IMR-90 (cell line): ENCODE results near the gene ZCCHC14. TPM values are rescaled to one million over a fixed set of nuclear protein-coding genes. Genes with fewer than 3 reads are reported as not detected.

Experiments
- ATAC-seq: fragments of 200-7000 bp; cut with Tn5 transposase; 2 replicates; pipeline ENCODE4 v1.9.1; 2020; ENCODE audit warnings: low read depth, mild to moderate bottlenecking, moderate library complexity
- BruUV-seq: library from RNA; stranded (reverse); fragments of 400-500 nt; replicated peaks from 2 replicates; lab custom pipeline; 2021; lab: Mats Ljungman, UMichigan
- CTCF ChIA-PET: fragments of 300-600 bp; formaldehyde crosslinking; extraction: SDS; loops from one replicate; lab custom pipeline; 2021; ENCODE audit warnings: antibody characterized with exemption; lab: Yijun Ruan, JAX
- POLR2A ChIA-PET: fragments of 300-600 bp; sonication (Branson Sonifier 250); formaldehyde crosslinking; loops from one replicate; lab custom pipeline; 2022; ENCODE audit warnings: antibody characterized with exemption; ENCODE audit not compliant: unreplicated experiment; lab: Charles Lee
- DNase-seq: peaks from one replicate; pipeline ENCODE4 v3.0.0; 2013
- H2AFZ ChIP-seq: replicated peaks from 2 replicates; pipeline ENCODE3; 2013; ENCODE audit warnings: low read length, mild to moderate bottlenecking; ENCODE audit not compliant: poor library complexity
- H2AK5ac ChIP-seq: 2 replicates; pipeline ENCODE4 v1.6.1; 2013; ENCODE audit warnings: low read depth, low read length, inconsistent platforms
- H2AK9ac ChIP-seq: replicated peaks from 2 replicates; pipeline ENCODE3; 2013; ENCODE audit warnings: mild to moderate bottlenecking, low read depth, low read length, moderate library complexity; ENCODE audit not compliant: poor library complexity
- H2BK120ac ChIP-seq: 2 replicates; pipeline ENCODE4 v1.6.1; 2013; ENCODE audit warnings: low read depth, low read length, inconsistent platforms
- H2BK15ac ChIP-seq: 3 replicates; pipeline ENCODE4 v1.6.1; 2013; ENCODE audit warnings: low read depth, low read length, inconsistent platforms
- H2BK20ac ChIP-seq: 2 replicates; pipeline ENCODE4 v1.6.1; 2013; ENCODE audit warnings: low read depth, mild to moderate bottlenecking, inconsistent platforms, low read length, moderate library complexity
- H2BK5ac ChIP-seq: 2 replicates; pipeline ENCODE4 v1.6.1; 2013; ENCODE audit warnings: mild to moderate bottlenecking, low read depth, low read length, inconsistent platforms; ENCODE audit not compliant: poor library complexity, severe bottlenecking
- H3K14ac ChIP-seq: replicated peaks from 2 replicates; pipeline ENCODE4 v1.6.1; 2013; ENCODE audit warnings: low read depth, low read length, inconsistent platforms
- H3K18ac ChIP-seq: 2 replicates; pipeline ENCODE4 v1.6.1; 2013; ENCODE audit warnings: low read depth, low read length, control low read depth
- H3K23ac ChIP-seq: 2 replicates; pipeline ENCODE4 v1.6.1; 2013; ENCODE audit warnings: low read depth, low read length, inconsistent platforms
- H3K27ac ChIP-seq: 2 replicates; pipeline ENCODE4 v1.5.1; 2013; ENCODE audit warnings: mild to moderate bottlenecking, control low read depth, low read length; ENCODE audit not compliant: insufficient read depth
- H3K27me3 ChIP-seq: 2 replicates; pipeline ENCODE4 v1.6.1; 2013; ENCODE audit warnings: low read length; ENCODE audit not compliant: control insufficient read depth, insufficient read depth
- H3K36me3 ChIP-seq: 2 replicates; pipeline ENCODE4 v1.6.1; 2013; ENCODE audit warnings: low read length, mixed read lengths; ENCODE audit not compliant: control insufficient read depth, insufficient read depth
- H3K4ac ChIP-seq: 2 replicates; pipeline ENCODE4 v1.6.1; 2013; ENCODE audit warnings: low read depth, low read length, inconsistent platforms
- H3K4me1 ChIP-seq: 2 replicates; pipeline ENCODE4 v1.6.1; 2013; ENCODE audit warnings: low read length, mixed read lengths; ENCODE audit not compliant: control insufficient read depth, insufficient read depth
- H3K4me2 ChIP-seq: 2 replicates; pipeline ENCODE4 v1.6.1; 2013; ENCODE audit warnings: low read depth, mild to moderate bottlenecking, control low read depth, low read length, moderate library complexity
- H3K4me3 ChIP-seq: 2 replicates; pipeline ENCODE4 v1.5.1; 2013; ENCODE audit warnings: low read depth, mild to moderate bottlenecking, control low read depth, low read length, moderate library complexity; ENCODE audit not compliant: insufficient read depth
- H3K56ac ChIP-seq: 2 replicates; pipeline ENCODE4 v1.6.1; 2013; ENCODE audit warnings: low read length, inconsistent platforms; ENCODE audit not compliant: insufficient read depth; ENCODE audit errors: extremely low read depth
- H3K79me1 ChIP-seq, 2 experiments: 2 replicates each; pipeline ENCODE4 v1.6.1; 2013; ENCODE audit warnings: low read length in 2 of 2, inconsistent platforms in 1 of 2, low read depth in 1 of 2
- H3K9ac ChIP-seq: 2 replicates; pipeline ENCODE4 v1.6.1; 2013; ENCODE audit warnings: low read depth, low read length, control low read depth
- H3K9me1 ChIP-seq: 2 replicates; pipeline ENCODE4 v1.6.1; 2013; ENCODE audit warnings: low read length, inconsistent platforms; ENCODE audit not compliant: insufficient read depth
- H3K9me3 ChIP-seq: 2 replicates; pipeline ENCODE4 v1.6.1; 2013; ENCODE audit warnings: low read length; ENCODE audit not compliant: control insufficient read depth, insufficient read depth
- H4K20me1 ChIP-seq: 2 replicates; pipeline ENCODE4 v1.6.1; 2013; ENCODE audit warnings: low read length, inconsistent platforms; ENCODE audit not compliant: insufficient read depth
- H4K5ac ChIP-seq: 2 replicates; pipeline ENCODE4 v1.6.1; 2013; ENCODE audit warnings: mild to moderate bottlenecking, low read depth, low read length, control low read depth
- H4K8ac ChIP-seq, 2 experiments: 2 replicates each; pipeline ENCODE4 v1.6.1; 2013; ENCODE audit warnings: low read depth in 2 of 2, low read length in 2 of 2, control low read depth in 1 of 2, inconsistent platforms in 1 of 2
- H4K91ac ChIP-seq: 2 replicates; pipeline ENCODE4 v1.6.1; 2013; ENCODE audit warnings: low read depth, low read length, inconsistent platforms; ENCODE audit not compliant: insufficient read depth
- BHLHE40 ChIP-seq: fragments of 150-350 bp; IDR thresholded peaks from 2 replicates; pipeline ENCODE4 v1.6.1; 2016; ENCODE audit warnings: mild to moderate bottlenecking, low read depth, low read length
- CEBPB ChIP-seq: IDR thresholded peaks from 2 replicates; pipeline ENCODE4 v1.6.1; 2012; ENCODE audit warnings: low read depth, low read length, improper control_type of control experiment
- CHD1 ChIP-seq: IDR thresholded peaks from 2 replicates; pipeline ENCODE4 v1.6.1; 2012; ENCODE audit warnings: low read depth, low read length, improper control_type of control experiment
- FOS ChIP-seq: fragments of 150-350 bp; IDR thresholded peaks from 2 replicates; pipeline ENCODE4 v1.6.1; 2016; ENCODE audit warnings: low read depth, low read length
- MAFK ChIP-seq: IDR thresholded peaks from 2 replicates; pipeline ENCODE4 v1.6.1; 2012; ENCODE audit warnings: low read depth, low read length, improper control_type of control experiment
- MAZ ChIP-seq: IDR thresholded peaks from 2 replicates; pipeline ENCODE4 v1.6.1; 2012; ENCODE audit warnings: low read depth, mild to moderate bottlenecking, low read length, improper control_type of control experiment, moderate library complexity, borderline replicate concordance
- MXI1 ChIP-seq: IDR thresholded peaks from 2 replicates; pipeline ENCODE4 v1.6.1; 2012; ENCODE audit warnings: low read depth, mild to moderate bottlenecking, low read length, moderate library complexity, borderline replicate concordance
- NFE2L2 ChIP-seq: fragments of 150-350 bp; IDR thresholded peaks from 2 replicates; pipeline ENCODE4 v1.6.1; 2016; ENCODE audit warnings: low read depth, mild to moderate bottlenecking, low read length
- POLR2A ChIP-seq: IDR thresholded peaks from 2 replicates; pipeline ENCODE4 v1.6.1; 2012; ENCODE audit warnings: mild to moderate bottlenecking, low read depth, low read length
- RAD21 ChIP-seq: IDR thresholded peaks from 2 replicates; pipeline ENCODE4 v1.6.1; 2012; ENCODE audit warnings: low read length, improper control_type of control experiment
- RCOR1 ChIP-seq: IDR thresholded peaks from 2 replicates; pipeline ENCODE4 v1.6.1; 2012; ENCODE audit warnings: mild to moderate bottlenecking, low read length, improper control_type of control experiment; ENCODE audit not compliant: insufficient replicate concordance
- RFX5 ChIP-seq: IDR thresholded peaks from 2 replicates; pipeline ENCODE4 v1.8.0; 2012; ENCODE audit warnings: low read depth, mild to moderate bottlenecking, low read length, moderate library complexity
- SMC3 ChIP-seq: fragments of 150-350 bp; IDR thresholded peaks from 2 replicates; pipeline ENCODE4 v1.6.1; 2016; ENCODE audit warnings: low read depth, mild to moderate bottlenecking, antibody characterized with exemption, low read length, moderate library complexity
- WGBS, 2 experiments: methylation state at CpG; one replicate each; pipeline versions ENCODE4 v1.1.5 to v1.1.7; 2013; ENCODE audit warnings: missing lambda C conversion rate in 2 of 2; ENCODE audit not compliant: insufficient read length in 1 of 2; ENCODE audit errors: extremely low coverage in 2 of 2; 5-methylcytosine and 5-hydroxymethylcytosine counted together
- dilution Hi-C: fragments of 300-500 bp; cut with HindIII; formaldehyde crosslinking; loops from one replicate; pipeline ENCODE4 v1.14.3; 2018; ENCODE audit warnings: low sequenced_read_pairs; ENCODE audit not compliant: unreplicated experiment
- in situ Hi-C: fragments of 300-500 bp; cut with MboI; formaldehyde crosslinking; loops from 3 replicates; pipeline ENCODE4 v1.14.3; 2019; ENCODE audit warnings: low sequenced_read_pairs, inconsistent platforms, mixed read lengths
- intact Hi-C: fragments of 100-400 bp; cut with micrococcal nuclease; formaldehyde crosslinking; loops from 2 replicates; pipeline ENCODE4 v1.10.0; 2022
- polyA plus RNA-seq, 3 experiments: library from polyadenylated mRNA; depleted of rRNA; stranded (reverse); fragments of >200 nt; gene quantifications; 2 replicates each; pipeline ENCODE4 v1.2.3, GENCODE V29; 2012; ENCODE audit warnings: low replicate concordance in 1 of 3
- total RNA-seq: library from RNA; depleted of rRNA; stranded (reverse); fragments of >200 nt; gene quantifications from 2 replicates; pipeline ENCODE4 v1.2.3, GENCODE V29; 2012
- TF ChIP-seq, protein P1 (sequence below): conservative IDR thresholded peaks from 2 replicates; pipeline ENCODE4 v1.5.1; 2012; ENCODE audit warnings: mild to moderate bottlenecking, low read depth, low read length, improper control_type of control experiment
- TF ChIP-seq, protein P2 (sequence below): fragments of 150-350 bp; IDR thresholded peaks from 2 replicates; pipeline ENCODE4 v1.6.1; 2016; ENCODE audit warnings: low read depth, mild to moderate bottlenecking, low read length, moderate library complexity, borderline replicate concordance
- TF ChIP-seq, protein P3 (sequence below): fragments of 150-350 bp; IDR thresholded peaks from 2 replicates; pipeline ENCODE4 v1.6.1; 2017; ENCODE audit warnings: mild to moderate bottlenecking, antibody characterized with exemption, low read length, low read depth

ZCCHC14 gene
- total and polyA plus RNA-seq, 2 of the 4 experiments (the other 2 are of a cell fraction), result 2.5 to 5.3 TPM

DNA sequence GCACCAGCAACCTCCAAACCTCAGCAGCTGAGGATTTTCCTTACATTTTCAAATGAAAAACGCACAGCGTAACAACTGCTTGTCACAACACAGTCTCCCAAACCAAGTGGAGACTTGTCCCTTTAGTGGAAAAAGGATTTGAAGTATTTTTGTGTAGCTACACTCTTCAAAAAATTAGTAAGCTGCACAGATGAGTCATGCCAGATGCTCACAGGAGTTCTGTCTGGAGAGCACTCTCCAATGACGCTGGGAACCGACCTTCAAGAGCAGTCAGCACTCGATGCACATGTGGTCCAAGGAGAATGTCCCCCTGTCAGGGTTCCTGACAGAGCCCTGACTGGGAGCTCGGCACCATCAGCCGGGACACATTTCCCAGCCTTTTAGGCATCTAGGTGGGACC lies 60.9 kb downstream of the ZCCHC14 start:
- no peak overlapping the region for H3K14ac ChIP-seq
- dilution Hi-C loops (no loop called here), intact Hi-C loops (loop anchor here (5.0 kb wide), 1 partner anchor 35 kb away; no protein-coding TSS in a partner anchor), in situ Hi-C loops (no loop called here)
- peak; percentile 75 for ATAC-seq
- no peaks in the 10 kb centered on the region for H3K27me3 ChIP-seq
- no peak overlapping the region for H4K5ac ChIP-seq
- TF ChIP-seq CEBPB, result no peak
- no peak for TF ChIP-seq POLR2A
- no peak for TF ChIP-seq NFE2L2
- TF ChIP-seq RFX5, result no peak
- TF ChIP-seq SMC3, result no peak
- TF ChIP-seq FOS, result peak; percentile 88
- no peak for TF ChIP-seq MAFK
- TF ChIP-seq RAD21, result no peak; the same call in 1 of the 2 replicates
- TF ChIP-seq, protein P1, sequence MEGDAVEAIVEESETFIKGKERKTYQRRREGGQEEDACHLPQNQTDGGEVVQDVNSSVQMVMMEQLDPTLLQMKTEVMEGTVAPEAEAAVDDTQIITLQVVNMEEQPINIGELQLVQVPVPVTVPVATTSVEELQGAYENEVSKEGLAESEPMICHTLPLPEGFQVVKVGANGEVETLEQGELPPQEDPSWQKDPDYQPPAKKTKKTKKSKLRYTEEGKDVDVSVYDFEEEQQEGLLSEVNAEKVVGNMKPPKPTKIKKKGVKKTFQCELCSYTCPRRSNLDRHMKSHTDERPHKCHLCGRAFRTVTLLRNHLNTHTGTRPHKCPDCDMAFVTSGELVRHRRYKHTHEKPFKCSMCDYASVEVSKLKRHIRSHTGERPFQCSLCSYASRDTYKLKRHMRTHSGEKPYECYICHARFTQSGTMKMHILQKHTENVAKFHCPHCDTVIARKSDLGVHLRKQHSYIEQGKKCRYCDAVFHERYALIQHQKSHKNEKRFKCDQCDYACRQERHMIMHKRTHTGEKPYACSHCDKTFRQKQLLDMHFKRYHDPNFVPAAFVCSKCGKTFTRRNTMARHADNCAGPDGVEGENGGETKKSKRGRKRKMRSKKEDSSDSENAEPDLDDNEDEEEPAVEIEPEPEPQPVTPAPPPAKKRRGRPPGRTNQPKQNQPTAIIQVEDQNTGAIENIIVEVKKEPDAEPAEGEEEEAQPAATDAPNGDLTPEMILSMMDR, result no peak
- TF ChIP-seq BHLHE40, result 0 out of 2 replicates have a peak, but pooled peaks have one; percentile 49
- TF ChIP-seq, protein P2, sequence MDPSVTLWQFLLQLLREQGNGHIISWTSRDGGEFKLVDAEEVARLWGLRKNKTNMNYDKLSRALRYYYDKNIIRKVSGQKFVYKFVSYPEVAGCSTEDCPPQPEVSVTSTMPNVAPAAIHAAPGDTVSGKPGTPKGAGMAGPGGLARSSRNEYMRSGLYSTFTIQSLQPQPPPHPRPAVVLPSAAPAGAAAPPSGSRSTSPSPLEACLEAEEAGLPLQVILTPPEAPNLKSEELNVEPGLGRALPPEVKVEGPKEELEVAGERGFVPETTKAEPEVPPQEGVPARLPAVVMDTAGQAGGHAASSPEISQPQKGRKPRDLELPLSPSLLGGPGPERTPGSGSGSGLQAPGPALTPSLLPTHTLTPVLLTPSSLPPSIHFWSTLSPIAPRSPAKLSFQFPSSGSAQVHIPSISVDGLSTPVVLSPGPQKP, result no peak
- no peak for TF ChIP-seq MAZ
- TF ChIP-seq CHD1, result no peak
- peak; percentile 91 for TF ChIP-seq MXI1
- TF ChIP-seq, protein P3, sequence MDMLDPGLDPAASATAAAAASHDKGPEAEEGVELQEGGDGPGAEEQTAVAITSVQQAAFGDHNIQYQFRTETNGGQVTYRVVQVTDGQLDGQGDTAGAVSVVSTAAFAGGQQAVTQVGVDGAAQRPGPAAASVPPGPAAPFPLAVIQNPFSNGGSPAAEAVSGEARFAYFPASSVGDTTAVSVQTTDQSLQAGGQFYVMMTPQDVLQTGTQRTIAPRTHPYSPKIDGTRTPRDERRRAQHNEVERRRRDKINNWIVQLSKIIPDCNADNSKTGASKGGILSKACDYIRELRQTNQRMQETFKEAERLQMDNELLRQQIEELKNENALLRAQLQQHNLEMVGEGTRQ, result peak; percentile 37; the same call in 1 of the 2 replicates
- no peak for TF ChIP-seq RCOR1
- peak overlapping the region; percentile 8 for H2AK9ac ChIP-seq
- H2AK5ac ChIP-seq, result no peak overlapping the region; the same call in 1 of the 2 replicates
- DNase-seq, result peak; percentile 94
- CTCF ChIA-PET, result no interaction called here
- no peak overlapping the region for H3K4me2 ChIP-seq
- no peak overlapping the region for H3K18ac ChIP-seq
- H2BK5ac ChIP-seq, result no peak overlapping the region
- H4K8ac ChIP-seq, result no peak overlapping the region
- H3K9me3 ChIP-seq, result no peaks in the 10 kb centered on the region
- H4K20me1 ChIP-seq, result peaks cover 47% of the 10 kb centered on the region
- H3K9me1 ChIP-seq, result peaks cover 20% of the 10 kb centered on the region
- no peak overlapping the region for H3K9ac ChIP-seq
- H3K36me3 ChIP-seq, result peaks cover 5% of the 10 kb centered on the region
- WGBS, 2 experiments, result 20% methylated on average over 1 of the region's 7 CpGs; no CpG with 5 or more reads in 1 of the 2 experiments
- H2BK120ac ChIP-seq, result no peak overlapping the region
- no peak overlapping the region for H3K23ac ChIP-seq
- H3K4me1 ChIP-seq, result peaks cover 22% of the 10 kb centered on the region
- POLR2A ChIA-PET, result interaction anchor here (0.6 kb wide), 1 partner anchor 113 kb away, joined by 4 read pairs; no protein-coding TSS in a partner anchor
- BruUV-seq, result no TSS peak
- H3K4ac ChIP-seq, result no peak overlapping the region
- H3K56ac ChIP-seq, result no peak overlapping the region
- no peak overlapping the region for H4K91ac ChIP-seq
- H2BK20ac ChIP-seq, result no peak overlapping the region
- peak overlapping the region; percentile 44 for H2AFZ ChIP-seq
- no peak overlapping the region for H2BK15ac ChIP-seq
- no peak overlapping the region for H3K4me3 ChIP-seq
- peaks cover 23 to 74% of the 10 kb centered on the region in 2 experiments; a peak in 3 of 4 replicates for H3K79me1 ChIP-seq
- H3K27ac ChIP-seq, result no peak overlapping the region
